T follicular helper cell (primary cell): ENCODE results near the gene ARRDC2.
A peak's percentile ranks its signal among the peaks of the same experiment; 100 is the strongest.
"Not testable (repeated sequence)": the region's sequence is repeated elsewhere in the genome, so short reads cannot be mapped to it uniquely, and the experiment has no call there.

Experiments
- DNase-seq: peaks from one replicate; pipeline ENCODE4 v3.0.0-alpha.2; 2020; ENCODE audit warnings: low read depth
- total RNA-seq, 2 experiments: gene quantifications; one replicate each; lab custom pipeline; 2026; lab: John Stamatoyannopoulos, UW

ARRDC2 gene
- total RNA-seq, result 46.8 to 264 reads per million in 2 experiments

GRCh38 chr19:18007917-18008673 lies at the start of gene ARRDC2:
TSS of gene ARRDC2 (plus strand) at chr19:18008170. CDS start at chr19:18008311, 141 bp downstream.
- DNase-seq, result peak; percentile 86

- no peak for DNase-seq
These were observed 43.9 kb upstream of the ARRDC2 start for GRCh38 chr19:17963936-17964691.

GRCh38 chr19:17965370-17966128 lies 42.4 kb upstream of the ARRDC2 start:
- DNase-seq, result no peak

GRCh38 chr19:17966129-17966483 lies 41.9 kb upstream of the ARRDC2 start:
- DNase-seq, result no peak

GRCh38 chr19:17966550-17967256 lies 41.3 kb upstream of the ARRDC2 start, which contains the start of gene KCNN1:
TSS of gene KCNN1 (plus strand) at chr19:17967107. CDS start at chr19:17973889, 6,782 bp downstream.
- DNase-seq, result no peak

- no peak for DNase-seq
These were observed 40.5 kb upstream of the ARRDC2 start for GRCh38 chr19:17967257-17968051.

GRCh38 chr19:17968362-17968761 lies 39.6 kb upstream of the ARRDC2 start:
- DNase-seq, result no peak

GRCh38 chr19:17969096-17969792 lies 38.7 kb upstream of the ARRDC2 start:
- DNase-seq, result no peak

GRCh38 chr19:17972230-17972629 lies 35.7 kb upstream of the ARRDC2 start:
- DNase-seq, result no peak

- DNase-seq, result no peak
These were observed 34.2 kb upstream of the ARRDC2 start for GRCh38 chr19:17973759-17974158.

GRCh38 chr19:17974551-17974950 lies 33.4 kb upstream of the ARRDC2 start:
- no peak for DNase-seq

GRCh38 chr19:17975032-17975431 lies 32.9 kb upstream of the ARRDC2 start:
- DNase-seq, result no peak

GRCh38 chr19:17977021-17977420 lies 30.9 kb upstream of the ARRDC2 start:
- DNase-seq, result no peak

GRCh38 chr19:17977488-17977887 lies 30.5 kb upstream of the ARRDC2 start:
- no peak for DNase-seq

GRCh38 chr19:17981611-17982010 lies 26.4 kb upstream of the ARRDC2 start:
- no peak for DNase-seq

GRCh38 chr19:17982430-17982829 lies 25.5 kb upstream of the ARRDC2 start:
- DNase-seq, result no peak

GRCh38 chr19:17985037-17985818 lies 22.7 kb upstream of the ARRDC2 start:
- DNase-seq, result no peak

GRCh38 chr19:17986569-17986968 lies 21.4 kb upstream of the ARRDC2 start:
- not testable (repeated sequence) for DNase-seq

- no peak for DNase-seq
These were observed 19.8 kb upstream of the ARRDC2 start for GRCh38 chr19:17988161-17988560.
